OCI-LY3 (cell line): ENCODE results near the gene HOXC5.

ENCODE experiments used
- CTCF ChIP-seq: fragments of 200-600, 300-600 bp; sonication (generic); IDR thresholded peaks from 2 replicates; pipeline ENCODE4 v1.5.1; 2014; ENCODE audit warnings: antibody characterized with exemption, low read length, low read depth
- EZH2phosphoT487 ChIP-seq: fragments of 200-600 bp; shearing (Covaris generic); IDR thresholded peaks from 2 replicates; pipeline ENCODE4 v1.6.1; 2018; ENCODE audit warnings: antibody characterized with exemption, mixed run types, low read depth

DNA sequence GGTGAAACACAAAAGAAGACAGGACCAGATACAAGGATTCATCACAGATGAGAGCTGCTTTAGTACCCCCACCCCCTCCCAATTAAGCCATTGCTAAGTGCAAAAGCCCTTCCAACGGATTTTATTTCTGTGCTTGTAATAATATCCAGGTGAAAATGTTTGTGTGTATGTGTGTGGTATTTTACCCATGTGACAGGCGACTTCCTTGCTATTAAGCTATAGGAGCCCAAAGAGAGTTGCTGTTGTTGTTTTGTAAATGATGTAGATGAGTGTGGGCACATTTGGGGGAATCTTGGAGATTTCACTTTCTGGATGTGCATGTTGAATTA is 17.6 kb downstream of the HOXC5 start:
- TF ChIP-seq EZH2phosphoT487: no peak
- no peak for TF ChIP-seq CTCF
